SK-N-MC (cell line): ENCODE data around the gene DACT2.
"Not testable (repeated sequence)": the region's sequence is repeated elsewhere in the genome, so short reads cannot be mapped to it uniquely, and the experiment has no call there.

Experiments used
- DNase-seq: peaks from one replicate; pipeline ENCODE4 v3.0.0-alpha.2; 2011; ENCODE audit warnings: low read depth, low spot score
- H3K27ac ChIP-seq: fragments of 200-600 bp; sonication (generic); 2 replicates; pipeline ENCODE4 v1.5.1; 2016; ENCODE audit warnings: mixed run types
- H3K36me3 ChIP-seq: fragments of 200-600 bp; sonication (generic); 2 replicates; pipeline ENCODE4 v1.6.1; 2017; ENCODE audit warnings: antibody characterized with exemption, low read length, mixed read lengths; ENCODE audit not compliant: insufficient read depth
- H3K4me3 ChIP-seq: fragments of 200-600 bp; sonication (generic); 2 replicates; pipeline ENCODE4 v1.5.1; 2016
- H3K9ac ChIP-seq: fragments of 200-600 bp; sonication (generic); 2 replicates; pipeline ENCODE4 v1.8.0; 2017; ENCODE audit warnings: mixed run types, mixed read lengths; ENCODE audit not compliant: insufficient read length
- H3K9me3 ChIP-seq: fragments of 200-600 bp; sonication (generic); 2 replicates; pipeline ENCODE4 v1.6.1; 2017; ENCODE audit warnings: low read depth, mild to moderate bottlenecking, antibody characterized with exemption, low read length, moderate library complexity, mixed read lengths
- EZH2 ChIP-seq: fragments of 200-600 bp; sonication (generic); IDR thresholded peaks from one replicate; pipeline ENCODE4 v1.6.1; 2017; ENCODE audit warnings: antibody characterized with exemption
- FOXP2 ChIP-seq: optimal IDR thresholded peaks from 2 replicates; pipeline ENCODE3; 2011; ENCODE audit warnings: mild to moderate bottlenecking, moderate library complexity; ENCODE audit not compliant: insufficient read depth; ENCODE audit errors: extremely low read length, control extremely low read depth
- POLR2AphosphoS5 ChIP-seq: IDR thresholded peaks from 2 replicates; pipeline ENCODE4 v1.6.1; 2012; ENCODE audit warnings: mild to moderate bottlenecking, low read depth, low read length, borderline replicate concordance

DACT2 gene

GRCh38 chr6:168320634-168321033 is 1.1 kb upstream of the DACT2 start:
- Histone ChIP-seq H3K27ac (no peak overlapping the region), H3K4me3 (no peak overlapping the region), H3K9ac (no peak overlapping the region), H3K36me3 (no peaks in the 10 kb centered on the region), H3K9me3 (no peaks in the 10 kb centered on the region)
- TF ChIP-seq EZH2 (no peak), POLR2AphosphoS5 (no peak), FOXP2 (no peak)
- DNase-seq: no peak

- H3K27ac ChIP-seq: no peak overlapping the region
- no peaks in the 10 kb centered on the region for H3K36me3 ChIP-seq
- H3K9me3 ChIP-seq: no peaks in the 10 kb centered on the region
- no peak for TF ChIP-seq FOXP2
- TF ChIP-seq EZH2: no peak
- TF ChIP-seq POLR2AphosphoS5: no peak
- no peak overlapping the region for H3K9ac ChIP-seq
- H3K4me3 ChIP-seq: no peak overlapping the region
- DNase-seq: no peak
Observed at GRCh38 chr6:168318579-168319278, 848 bp downstream of the DACT2 start.

DNA sequence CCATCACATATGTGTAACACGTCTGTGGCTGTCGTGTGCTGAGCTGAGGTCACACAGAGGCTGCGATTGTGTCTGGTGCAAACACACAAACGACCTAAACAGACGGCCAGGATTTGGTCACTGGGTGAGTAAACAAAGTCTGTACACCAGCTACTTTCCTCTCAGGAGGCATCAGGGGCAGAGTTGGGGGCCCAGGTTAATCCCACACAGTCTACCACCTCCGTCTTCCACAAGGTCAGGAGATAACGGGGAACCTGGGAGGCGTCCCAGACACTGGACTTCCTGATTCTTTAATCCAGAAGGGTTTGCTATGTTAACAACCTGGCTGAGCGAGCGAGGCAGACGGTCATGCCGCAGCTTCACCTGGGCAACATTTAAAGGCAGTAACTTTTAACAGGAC is 1.5 kb downstream of the DACT2 start:
- Histone ChIP-seq H3K27ac (no peak overlapping the region), H3K4me3 (no peak overlapping the region), H3K9me3 (no peaks in the 10 kb centered on the region), H3K9ac (no peak overlapping the region), H3K36me3 (no peaks in the 10 kb centered on the region)
- TF ChIP-seq EZH2 (no peak), POLR2AphosphoS5 (no peak), FOXP2 (no peak)
- no peak for DNase-seq

DNA sequence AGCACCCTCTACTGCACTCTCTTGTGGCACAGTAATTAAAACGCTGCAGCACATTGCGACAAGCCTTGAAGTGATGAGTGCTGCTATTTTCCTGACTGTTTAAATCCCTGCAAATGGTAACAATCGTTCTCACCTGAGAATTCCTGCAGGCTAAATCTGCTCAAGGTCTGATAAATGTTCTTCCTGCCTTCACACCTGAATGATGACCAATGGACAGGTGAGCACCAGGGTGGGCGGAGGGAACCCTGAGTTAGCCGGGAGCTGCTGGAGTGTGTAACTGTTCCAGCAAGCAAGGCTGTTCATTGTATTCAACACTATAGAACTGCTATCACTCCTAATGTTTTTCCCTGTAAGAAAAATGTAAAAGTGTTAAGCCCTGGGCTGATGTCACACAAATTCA is 4.0 kb downstream of the DACT2 start:
- no peak for DNase-seq
- Histone ChIP-seq H3K27ac (no peak overlapping the region), H3K36me3 (no peaks in the 10 kb centered on the region), H3K9ac (no peak overlapping the region), H3K9me3 (no peaks in the 10 kb centered on the region), H3K4me3 (no peak overlapping the region)
- no peak for TF ChIP-seq FOXP2
- TF ChIP-seq EZH2: no peak
- no peak for TF ChIP-seq POLR2AphosphoS5

DNA sequence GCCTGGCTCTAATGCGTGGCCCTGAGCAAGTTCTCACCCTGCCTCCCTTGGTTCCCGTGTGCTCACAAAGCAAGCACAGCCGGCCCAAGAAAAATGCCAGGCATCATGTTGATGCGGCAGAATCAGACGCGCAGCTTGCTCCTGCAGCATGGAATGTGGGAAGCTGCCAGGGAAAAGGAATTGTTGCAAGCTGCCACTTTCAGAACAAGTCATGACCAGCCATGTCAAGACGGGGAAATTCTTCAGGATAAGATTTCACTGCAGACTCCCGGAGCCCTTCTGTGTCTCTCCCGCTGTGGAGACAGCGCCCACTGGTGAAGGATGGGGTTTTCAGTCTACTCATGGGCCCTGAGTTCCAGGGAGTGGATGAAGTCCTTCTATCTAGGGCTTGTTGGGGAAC is 4.6 kb downstream of the DACT2 start:
- Histone ChIP-seq H3K9ac (no peak overlapping the region), H3K4me3 (no peak overlapping the region)
- DNase-seq: no peak

DNA sequence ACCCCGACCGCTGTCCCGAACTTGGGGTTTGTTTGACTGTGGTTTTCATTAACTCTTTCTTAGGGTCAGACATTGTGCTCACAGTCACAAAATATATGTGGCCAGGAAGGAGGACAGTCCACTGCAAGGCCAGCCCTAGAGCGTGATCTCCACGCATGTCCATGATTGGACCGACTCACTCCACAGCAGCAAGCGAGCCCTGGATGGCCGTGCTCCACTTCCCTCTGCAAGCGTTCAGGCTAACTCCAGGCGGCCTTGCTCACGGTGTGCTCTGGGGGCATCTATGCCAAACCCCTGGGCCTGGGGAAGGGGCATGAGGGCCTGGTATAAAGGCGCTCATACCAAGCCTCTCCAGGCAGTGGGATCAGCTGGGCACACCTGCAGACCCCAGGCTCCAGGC is 5.6 kb downstream of the DACT2 start:
- Histone ChIP-seq H3K27ac (no peak overlapping the region), H3K9ac (no peak overlapping the region), H3K4me3 (no peak overlapping the region), H3K36me3 (no peaks in the 10 kb centered on the region), H3K9me3 (no peaks in the 10 kb centered on the region)
- TF ChIP-seq FOXP2 (no peak), POLR2AphosphoS5 (no peak), EZH2 (no peak)
- DNase-seq: no peak

More for the DNA sequence above, 4.6 kb downstream of the DACT2 start:
- no peaks in the 10 kb centered on the region for H3K36me3 ChIP-seq
- TF ChIP-seq POLR2AphosphoS5 (no peak), EZH2 (no peak), FOXP2 (no peak)
- H3K9me3 ChIP-seq: no peaks in the 10 kb centered on the region
- H3K27ac ChIP-seq: no peak overlapping the region

GRCh38 chr6:168313431-168314011 is 6.1 kb downstream of the DACT2 start:
- Histone ChIP-seq H3K9ac (no peak overlapping the region), H3K27ac (no peak overlapping the region)
- no peak for DNase-seq

DNA sequence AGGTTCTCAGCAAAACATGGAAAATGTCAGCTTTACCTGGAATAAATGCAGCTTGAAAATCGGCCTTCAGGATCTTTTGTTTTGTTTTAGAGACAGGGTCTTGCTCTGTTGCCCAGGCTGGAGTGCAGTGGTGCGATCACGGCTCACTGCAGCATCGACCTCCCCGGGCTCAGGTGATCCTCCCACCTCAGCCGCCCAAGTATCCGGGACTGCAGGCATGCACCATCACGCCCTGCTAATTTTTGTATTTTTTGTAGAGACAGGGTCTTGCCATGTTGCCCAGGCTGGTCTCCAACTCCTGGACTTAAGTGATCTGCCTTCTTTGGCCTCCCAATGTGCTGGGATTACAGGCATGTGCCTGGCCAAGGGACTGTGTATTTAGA is 7.5 kb downstream of the DACT2 start:
- not testable (repeated sequence) for H3K27ac ChIP-seq, DNase-seq, H3K4me3 ChIP-seq, H3K9ac ChIP-seq, H3K36me3 ChIP-seq, H3K9me3 ChIP-seq

More at GRCh38 chr6:168313431-168314011, 6.1 kb downstream of the DACT2 start:
- Histone ChIP-seq H3K36me3 (no peaks in the 10 kb centered on the region), H3K4me3 (no peak overlapping the region), H3K9me3 (no peaks in the 10 kb centered on the region)
- TF ChIP-seq EZH2: no peak
- TF ChIP-seq FOXP2: no peak
- no peak for TF ChIP-seq POLR2AphosphoS5
